Measurements from ENCODE around the gene KSR2.

The KSR2 gene

DNA sequence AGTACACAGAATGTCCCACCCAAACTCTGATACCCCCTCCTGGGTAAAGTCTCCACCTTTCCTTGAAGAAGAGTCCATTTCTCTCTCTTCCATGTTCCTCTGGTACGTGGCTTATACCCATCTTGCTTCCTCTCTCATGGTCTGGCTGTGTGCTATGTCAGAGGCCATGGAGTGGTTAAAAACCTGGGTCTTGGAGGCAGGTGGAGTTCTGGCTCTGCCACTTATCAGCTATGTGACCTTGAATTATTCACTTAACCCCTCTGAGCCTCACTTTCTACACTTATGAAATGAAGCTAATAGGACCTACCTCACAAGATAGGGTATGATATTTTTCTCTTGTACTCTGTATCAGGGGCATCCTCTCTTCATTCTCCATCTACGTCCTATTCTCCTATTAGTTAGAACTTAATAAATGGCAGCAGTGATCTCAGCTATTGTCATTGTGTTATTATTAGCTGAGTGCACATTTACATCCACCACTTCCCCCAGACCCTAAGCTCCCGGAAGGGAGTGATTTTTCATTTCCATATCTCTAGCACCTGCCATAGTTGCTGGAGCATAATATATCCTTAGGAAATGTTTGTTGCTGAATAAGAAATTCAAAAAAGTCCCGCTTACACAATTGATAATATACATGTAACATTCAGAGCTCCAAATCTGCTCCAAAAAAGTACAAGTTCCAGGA, 547.6 kb downstream of the KSR2 start:
- DNase-seq (ENCODE audit: low spot score) = no peak
- FAIRE-seq = no peak

DNA sequence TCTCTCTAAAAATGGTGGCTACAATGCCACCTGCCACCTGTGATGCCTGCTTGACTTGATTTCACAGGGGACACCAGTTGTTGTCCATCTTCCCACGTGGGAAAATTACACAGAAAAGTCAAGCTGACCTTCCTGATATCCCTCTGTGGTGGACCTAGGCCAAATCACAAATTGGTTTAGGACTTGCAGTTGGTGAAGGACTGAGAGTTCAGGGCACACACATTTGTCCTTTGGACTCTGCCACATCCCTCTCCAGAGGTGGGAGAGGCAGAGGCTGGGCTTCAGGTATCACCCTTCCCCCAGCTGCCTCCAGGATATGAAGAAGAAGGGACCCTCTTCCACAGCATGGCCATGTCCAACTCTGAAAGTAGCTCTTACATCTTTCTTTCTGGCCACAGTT, 551.8 kb downstream of the KSR2 start:
- DNase-seq (ENCODE audit: low spot score) = no peak
- no peak for FAIRE-seq

DNA sequence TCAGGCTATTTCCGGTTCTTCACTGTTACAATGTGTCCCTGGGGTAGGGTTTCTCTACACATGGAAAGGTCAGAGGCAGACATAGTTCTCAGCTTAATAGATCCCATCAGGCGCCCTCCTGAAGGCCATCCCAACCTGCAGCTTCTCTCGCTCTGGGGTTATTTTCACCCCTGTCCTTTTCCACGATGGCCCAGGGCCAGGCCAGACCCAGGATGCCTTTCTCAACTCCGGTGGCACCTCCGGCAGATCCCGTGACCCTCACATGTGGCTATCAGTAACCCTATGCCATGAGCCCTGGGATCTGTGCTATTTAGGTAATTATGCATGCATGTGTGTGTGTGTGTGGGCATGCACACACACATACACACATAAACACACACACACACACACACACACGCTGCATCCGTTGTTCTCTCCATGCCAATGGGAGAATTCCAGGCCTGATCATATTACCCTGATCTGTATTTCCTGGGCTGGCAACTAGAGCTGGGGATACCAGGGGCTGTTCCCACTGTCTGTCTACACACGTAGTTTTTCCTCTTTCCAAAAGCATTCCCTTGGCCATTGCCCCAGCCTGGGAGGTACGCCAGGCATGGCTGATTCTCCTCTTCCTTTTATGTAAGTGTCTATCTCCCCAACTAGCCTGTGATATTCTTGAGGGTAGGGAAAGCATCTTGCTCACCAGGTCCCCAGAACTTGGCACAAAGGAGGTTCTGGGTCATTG, 556.2 kb downstream of the KSR2 start:
- DNase-seq (ENCODE audit: low spot score) (no peak), FAIRE-seq (peak; percentile 50)

DNA sequence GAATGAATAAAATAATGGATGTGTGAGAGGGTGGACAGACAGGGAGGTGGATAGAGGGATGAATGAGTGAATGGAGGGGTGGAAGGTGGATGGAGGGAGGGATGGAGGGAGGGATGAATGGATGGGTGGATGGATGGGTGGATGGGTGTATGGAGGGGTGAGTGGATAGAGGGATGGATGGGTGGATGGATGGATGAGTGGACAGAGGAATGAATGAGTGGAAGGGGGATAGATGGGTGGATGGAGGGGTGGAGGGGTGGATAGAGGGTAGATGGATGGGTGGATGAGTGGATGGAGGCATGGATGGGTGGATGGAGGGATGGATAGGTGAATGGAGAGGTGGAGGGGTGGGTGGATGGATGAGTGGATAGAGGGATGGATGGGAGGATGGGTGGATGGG, 559.5 kb downstream of the KSR2 start:
- no peak for DNase-seq (ENCODE audit: low spot score)
- no peak for FAIRE-seq

DNA sequence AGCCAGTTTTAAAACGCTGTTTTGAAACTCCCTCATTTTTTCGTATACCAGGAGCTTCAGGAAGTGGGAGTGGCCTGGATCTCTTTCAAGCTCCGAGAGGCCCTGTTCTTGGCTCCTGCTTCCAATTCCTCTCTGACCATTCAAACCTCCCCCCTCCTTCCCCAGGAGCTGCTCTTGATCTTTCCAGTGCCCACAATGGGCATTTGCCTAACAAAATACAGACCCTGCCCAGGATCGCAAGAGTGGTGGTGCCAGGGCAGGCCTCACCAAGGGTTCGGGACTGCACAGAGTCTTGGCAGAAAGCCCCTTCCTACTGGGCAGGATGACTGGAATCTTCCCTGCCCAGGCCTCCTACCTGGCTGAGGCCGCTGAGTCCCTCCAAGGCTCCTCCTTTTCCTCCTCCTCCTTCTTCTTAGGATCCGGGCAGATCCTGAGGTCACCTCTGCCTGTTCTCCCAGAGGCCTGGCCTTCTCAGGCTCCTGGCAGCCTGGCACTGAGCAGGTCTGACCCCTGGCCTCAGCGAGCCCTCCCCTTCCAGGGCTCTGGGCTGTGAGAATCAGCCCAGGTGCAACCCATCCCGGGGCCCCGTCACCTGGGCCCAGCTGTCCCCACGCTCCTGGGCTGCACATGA, 560.5 kb downstream of the KSR2 start:
- FAIRE-seq (no peak), DNase-seq (ENCODE audit: low spot score) (peak; percentile 73)

DNA sequence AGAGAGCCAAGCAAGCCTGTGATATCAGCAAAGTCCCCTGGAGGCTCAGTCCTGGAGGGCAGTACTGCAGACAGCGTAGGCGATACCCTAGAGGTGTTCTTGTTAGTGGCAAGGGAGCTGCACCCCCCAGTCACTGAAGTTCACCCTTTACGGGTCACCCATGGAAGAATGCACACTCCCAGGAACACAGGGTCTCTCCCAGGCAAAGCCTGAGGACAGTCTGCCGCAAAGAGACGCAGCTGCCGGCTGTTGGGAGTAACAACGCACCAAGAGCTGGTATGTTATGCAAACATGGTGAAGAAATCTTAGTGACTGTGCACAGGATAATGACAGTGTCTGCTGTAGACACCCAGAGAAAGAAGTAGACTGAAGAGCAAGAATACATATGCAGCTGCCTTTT, 563.9 kb downstream of the KSR2 start:
- no peak for DNase-seq (ENCODE audit: low spot score)

DNA sequence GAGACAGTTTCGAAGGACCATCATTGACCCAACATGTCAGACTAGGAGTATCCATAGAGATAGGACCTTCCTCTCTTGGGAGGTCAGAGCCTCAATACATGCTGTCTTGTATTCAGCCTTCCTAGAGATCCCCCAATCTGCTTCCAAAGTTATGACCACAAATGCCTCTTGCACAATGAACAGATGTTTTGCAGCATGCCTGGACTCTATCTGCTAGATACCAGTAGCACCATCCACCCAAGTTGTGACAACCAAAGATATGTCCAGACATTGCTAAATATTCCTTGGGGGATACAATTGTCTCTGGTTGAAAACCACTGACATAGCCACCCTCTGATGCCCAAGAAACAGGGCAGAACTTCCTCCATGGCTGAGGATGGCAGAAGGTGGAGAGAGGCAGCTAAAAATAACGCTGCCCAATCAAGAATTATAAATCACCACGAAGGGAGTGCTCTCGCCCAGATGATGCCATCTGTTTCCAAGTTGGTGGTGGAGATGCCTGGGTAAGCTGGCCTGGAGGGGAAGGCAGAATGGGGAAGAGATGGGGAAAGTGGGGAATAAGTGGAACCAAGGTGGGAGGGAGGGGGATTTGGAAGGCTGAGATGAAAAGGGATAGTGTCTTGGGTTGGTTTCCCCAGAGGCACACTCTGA, 564.5 kb downstream of the KSR2 start:
- FAIRE-seq (no peak), DNase-seq (ENCODE audit: low spot score) (no peak)

More for the DNA sequence above, 563.9 kb downstream of the KSR2 start:
- FAIRE-seq = no peak

DNA sequence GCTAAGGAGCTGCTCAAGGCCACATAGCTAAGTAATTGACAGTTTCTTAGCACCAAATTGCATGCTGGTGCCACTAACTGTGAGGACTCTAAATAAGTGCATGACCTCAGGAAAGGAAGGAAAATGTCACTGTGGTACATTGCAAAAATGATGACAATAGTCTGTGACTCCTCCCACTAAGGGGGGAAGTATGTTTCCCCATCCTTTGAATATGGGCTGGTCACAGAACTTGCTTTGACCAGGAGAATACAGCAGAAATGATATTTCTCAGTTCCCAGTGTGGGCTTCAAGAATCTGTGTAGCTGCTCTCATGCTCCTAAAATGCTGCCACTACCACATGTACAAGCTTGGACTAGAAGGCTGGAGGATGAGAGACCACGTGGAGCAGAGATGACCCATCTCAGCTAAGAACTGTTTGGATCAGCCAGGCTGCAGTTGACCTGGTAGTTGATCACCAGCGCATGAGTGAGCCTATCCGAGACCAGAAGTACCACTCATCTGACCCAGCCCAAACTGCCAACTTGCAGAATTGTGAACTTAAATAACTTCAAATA, 565.1 kb downstream of the KSR2 start:
- no peak for FAIRE-seq
- DNase-seq (ENCODE audit: low spot score) = no peak

Data from urothelium cell line (cell line).